ENCODE data around the gene STKLD1.
"Not testable (repeated sequence)": the region's sequence is repeated elsewhere in the genome, so short reads cannot be mapped to it uniquely, and the experiment has no call there.

Gene STKLD1

DNA sequence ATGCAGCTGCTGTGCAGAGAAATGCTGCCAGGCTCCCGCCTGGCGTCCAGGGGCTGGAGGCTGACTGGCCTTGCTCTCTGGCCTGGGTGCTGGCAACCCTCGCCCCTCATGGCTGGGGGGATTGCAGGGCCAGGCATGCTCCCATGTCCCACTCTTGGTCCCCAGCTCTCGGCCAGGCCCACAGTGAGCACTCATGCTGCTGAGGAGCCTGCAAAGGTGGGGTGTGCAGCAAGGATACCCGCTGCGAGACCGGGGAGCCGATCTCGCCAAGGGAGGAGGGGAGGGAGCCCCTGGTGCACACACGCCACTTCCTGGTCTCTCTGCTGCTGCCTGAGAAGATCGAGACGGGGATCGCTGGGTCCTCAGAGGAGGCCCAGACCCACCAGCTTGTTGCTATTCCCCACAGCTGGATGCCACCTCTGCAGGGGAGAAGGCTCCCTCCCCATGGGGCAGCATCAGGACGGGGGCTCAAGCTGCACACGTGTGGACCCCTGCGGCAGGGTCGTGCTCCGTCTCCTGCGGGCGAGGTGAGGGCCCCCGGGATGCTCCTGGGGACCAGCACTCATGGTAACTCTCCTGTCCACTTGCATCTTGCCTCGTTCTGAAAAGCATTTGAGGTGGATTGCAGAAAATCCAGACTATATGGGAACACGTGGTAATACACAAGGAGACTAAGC is 69.3 kb downstream of the STKLD1 start:
- TF ChIP-seq SP1 (IDR thresholded peaks at IDR 0.05) (no peak), SUZ12 (IDR thresholded peaks at IDR 0.05) (no peak), L3MBTL2 (conservative IDR thresholded peaks at IDR 0.05) (no peak), LEF1 (IDR thresholded peaks at IDR 0.05; ENCODE audit: borderline replicate concordance) (no peak), ZNF384 (IDR thresholded peaks at IDR 0.05) (no peak), ARNT (IDR thresholded peaks at IDR 0.05) (no peak), CTBP1 (IDR thresholded peaks at IDR 0.05; ENCODE audit: borderline replicate concordance) (no peak), TARDBP (IDR thresholded peaks at IDR 0.05) (no peak), HDGF (IDR thresholded peaks at IDR 0.05; ENCODE audit: borderline replicate concordance) (no peak), FOXM1 (IDR thresholded peaks at IDR 0.05; ENCODE audit: borderline replicate concordance) (no peak), BHLHE40 (IDR thresholded peaks at IDR 0.05; ENCODE audit: borderline replicate concordance) (no peak), ELF4 (IDR thresholded peaks at IDR 0.05) (no peak), FOXA1 (IDR thresholded peaks at IDR 0.05) (no peak), NFRKB (IDR thresholded peaks at IDR 0.05) (no peak), FOXK2 (IDR thresholded peaks at IDR 0.05) (no peak)
- TF ChIP-seq, protein P1, sequence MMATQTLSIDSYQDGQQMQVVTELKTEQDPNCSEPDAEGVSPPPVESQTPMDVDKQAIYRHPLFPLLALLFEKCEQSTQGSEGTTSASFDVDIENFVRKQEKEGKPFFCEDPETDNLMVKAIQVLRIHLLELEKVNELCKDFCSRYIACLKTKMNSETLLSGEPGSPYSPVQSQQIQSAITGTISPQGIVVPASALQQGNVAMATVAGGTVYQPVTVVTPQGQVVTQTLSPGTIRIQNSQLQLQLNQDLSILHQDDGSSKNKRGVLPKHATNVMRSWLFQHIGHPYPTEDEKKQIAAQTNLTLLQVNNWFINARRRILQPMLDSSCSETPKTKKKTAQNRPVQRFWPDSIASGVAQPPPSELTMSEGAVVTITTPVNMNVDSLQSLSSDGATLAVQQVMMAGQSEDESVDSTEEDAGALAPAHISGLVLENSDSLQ (IDR thresholded peaks at IDR 0.05): no peak
- CTCF ChIA-PET: no interaction called here

DNA sequence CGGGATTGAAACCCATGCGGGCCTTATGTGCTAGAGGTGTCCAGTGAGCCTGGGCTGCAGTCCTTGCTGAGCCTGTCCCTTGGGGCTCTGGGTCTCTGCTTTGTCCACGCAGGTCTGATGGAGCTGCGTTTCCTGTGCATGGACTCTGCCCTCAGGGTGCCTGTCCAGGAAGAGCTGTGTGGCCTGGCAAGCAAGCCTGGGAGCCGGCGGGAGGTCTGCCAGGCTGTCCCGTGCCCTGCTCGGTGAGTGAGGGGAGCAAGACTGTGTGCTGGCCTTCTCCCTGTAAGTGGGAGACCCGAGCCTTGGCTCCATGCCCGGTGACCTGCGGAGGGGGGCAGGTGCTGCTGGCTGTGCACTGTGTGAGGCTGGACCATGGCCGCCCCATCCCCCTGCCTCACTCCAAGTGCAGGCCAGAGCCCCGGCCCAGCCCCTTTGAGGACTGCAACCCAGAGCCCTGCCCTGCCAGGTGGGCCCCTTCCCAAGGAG is 72.4 kb downstream of the STKLD1 start:
- CTCF ChIA-PET: no interaction called here
- TF ChIP-seq ZNF384 (IDR thresholded peaks at IDR 0.05) (no peak), CTBP1 (IDR thresholded peaks at IDR 0.05; ENCODE audit: borderline replicate concordance) (no peak), LEF1 (IDR thresholded peaks at IDR 0.05; ENCODE audit: borderline replicate concordance) (no peak), BHLHE40 (IDR thresholded peaks at IDR 0.05; ENCODE audit: borderline replicate concordance) (no peak), SP1 (IDR thresholded peaks at IDR 0.05) (no peak), HDGF (IDR thresholded peaks at IDR 0.05; ENCODE audit: borderline replicate concordance) (no peak)
- DNase-seq (ENCODE audit: extremely low spot score): no peak
- POLR2A ChIA-PET: no interaction called here

More for the DNA sequence above, 69.3 kb downstream of the STKLD1 start:
- no peak for DNase-seq (ENCODE audit: extremely low spot score)
- POLR2A ChIA-PET: interaction anchor here (1.3 kb wide), 1 partner anchor 14 kb away, joined by 3 read pairs; the partner anchor contains the start of gene CACFD1

DNA sequence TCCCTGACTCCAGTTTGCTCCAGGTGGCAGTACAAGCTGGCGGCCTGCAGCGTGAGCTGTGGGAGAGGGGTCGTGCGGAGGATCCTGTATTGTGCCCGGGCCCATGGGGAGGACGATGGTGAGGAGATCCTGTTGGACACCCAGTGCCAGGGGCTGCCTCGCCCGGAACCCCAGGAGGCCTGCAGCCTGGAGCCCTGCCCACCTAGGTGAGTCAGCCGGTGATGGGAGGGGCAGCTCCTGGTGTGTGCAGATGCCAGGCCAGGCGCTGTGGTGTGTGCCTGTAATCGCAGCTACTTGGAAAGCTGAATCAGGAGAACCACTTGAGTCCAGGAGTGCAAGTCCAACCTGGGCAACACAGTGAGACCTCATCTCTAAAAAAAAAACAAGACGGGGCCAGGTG is 73.6 kb downstream of the STKLD1 start:
- TF ChIP-seq NFRKB (IDR thresholded peaks at IDR 0.05): no peak
- TF ChIP-seq ZNF384 (IDR thresholded peaks at IDR 0.05): no peak
- no peak for TF ChIP-seq FOXM1 (IDR thresholded peaks at IDR 0.05; ENCODE audit: borderline replicate concordance)
- TF ChIP-seq ARNT (IDR thresholded peaks at IDR 0.05): no peak
- TF ChIP-seq L3MBTL2 (conservative IDR thresholded peaks at IDR 0.05): no peak
- no peak for TF ChIP-seq TARDBP (IDR thresholded peaks at IDR 0.05)
- no peak for TF ChIP-seq SUZ12 (IDR thresholded peaks at IDR 0.05)
- TF ChIP-seq ELF4 (IDR thresholded peaks at IDR 0.05): no peak
- TF ChIP-seq SP1 (IDR thresholded peaks at IDR 0.05): no peak
- TF ChIP-seq LEF1 (IDR thresholded peaks at IDR 0.05; ENCODE audit: borderline replicate concordance): no peak
- TF ChIP-seq FOXK2 (IDR thresholded peaks at IDR 0.05): no peak
- TF ChIP-seq FOXA1 (IDR thresholded peaks at IDR 0.05): no peak
- no peak for TF ChIP-seq BHLHE40 (IDR thresholded peaks at IDR 0.05; ENCODE audit: borderline replicate concordance)
- TF ChIP-seq, protein P1 (IDR thresholded peaks at IDR 0.05): no peak
- no peak for TF ChIP-seq HDGF (IDR thresholded peaks at IDR 0.05; ENCODE audit: borderline replicate concordance)
- no peak for TF ChIP-seq CTBP1 (IDR thresholded peaks at IDR 0.05; ENCODE audit: borderline replicate concordance)
- ChIA-PET CTCF (no interaction called here), POLR2A (no interaction called here)
- no peak for DNase-seq (ENCODE audit: extremely low spot score)

DNA sequence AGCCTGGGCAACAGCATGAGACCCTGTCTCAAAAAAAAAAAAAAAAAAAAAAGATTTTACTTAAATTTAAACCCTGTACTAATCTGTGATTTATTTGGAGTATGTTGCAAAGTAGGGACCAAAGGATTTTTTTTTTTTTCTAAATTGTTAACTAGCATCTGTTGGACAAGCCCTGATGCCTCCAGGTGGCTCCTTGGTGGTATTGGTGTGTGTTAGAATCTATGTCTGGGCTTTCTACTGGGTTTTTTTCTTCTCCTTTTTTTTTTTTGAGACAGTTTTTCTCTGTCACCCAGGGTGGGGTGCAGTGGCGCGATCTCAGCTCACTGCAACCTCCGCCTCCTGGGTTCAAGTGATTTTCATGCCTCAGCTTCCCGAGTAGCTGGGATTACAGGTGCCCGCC is 75.7 kb downstream of the STKLD1 start:
- CTCF ChIA-PET; POLR2A ChIA-PET; DNase-seq (ENCODE audit: extremely low spot score): not testable (repeated sequence)

DNA sequence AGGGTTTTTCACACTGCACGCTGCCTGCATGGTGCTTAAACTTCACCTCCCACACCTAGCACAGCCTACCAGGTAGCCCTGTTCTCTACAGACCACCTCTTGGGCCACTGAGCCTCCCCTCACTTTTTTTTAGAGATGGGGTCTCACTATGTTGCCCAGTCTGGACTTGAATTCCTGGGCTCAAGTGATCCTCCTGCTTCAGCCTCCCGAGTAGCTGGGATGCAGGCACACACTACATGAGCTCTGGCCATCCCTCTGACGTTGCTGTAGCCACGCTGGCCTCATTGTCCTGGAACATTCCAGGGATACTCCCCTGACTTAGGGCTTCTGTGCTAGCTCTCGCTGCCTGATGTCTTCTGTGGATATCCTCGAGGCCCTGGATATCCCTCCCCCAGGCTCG is 76.4 kb downstream of the STKLD1 start:
- CTCF ChIA-PET: no interaction called here

DNA sequence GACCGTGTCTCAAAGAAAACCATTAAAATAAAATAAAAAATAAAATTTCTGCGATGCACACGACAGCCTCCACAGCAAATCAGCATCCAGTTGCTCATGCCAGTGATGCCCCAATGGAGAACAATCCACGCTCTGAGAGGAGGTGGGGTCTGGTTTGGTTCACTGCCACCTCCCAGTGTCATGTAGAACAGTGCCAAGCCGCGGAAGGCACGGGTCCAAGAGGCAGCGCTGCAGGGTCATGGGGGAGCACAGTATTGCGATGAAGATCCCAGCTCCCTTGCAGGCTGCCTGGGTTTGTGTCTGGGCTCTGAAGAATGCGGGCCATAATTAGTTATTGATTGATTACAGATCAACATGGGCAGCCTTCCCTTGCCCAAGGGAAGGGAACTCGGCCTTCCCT is 77.5 kb downstream of the STKLD1 start:
- no peak for DNase-seq (ENCODE audit: extremely low spot score)
- ChIA-PET POLR2A (no interaction called here), CTCF (no interaction called here)
- TF ChIP-seq FOXK2 (IDR thresholded peaks at IDR 0.05) (no peak), NFRKB (IDR thresholded peaks at IDR 0.05) (no peak), ELF4 (IDR thresholded peaks at IDR 0.05) (no peak), L3MBTL2 (conservative IDR thresholded peaks at IDR 0.05) (no peak)

More for the DNA sequence above, 76.4 kb downstream of the STKLD1 start:
- DNase-seq (ENCODE audit: extremely low spot score): no peak
- POLR2A ChIA-PET: no interaction called here
- TF ChIP-seq FOXM1 (IDR thresholded peaks at IDR 0.05; ENCODE audit: borderline replicate concordance): no peak
- no peak for TF ChIP-seq ELF4 (IDR thresholded peaks at IDR 0.05)
- TF ChIP-seq TARDBP (IDR thresholded peaks at IDR 0.05): no peak
- TF ChIP-seq BHLHE40 (IDR thresholded peaks at IDR 0.05; ENCODE audit: borderline replicate concordance): no peak
- no peak for TF ChIP-seq HDGF (IDR thresholded peaks at IDR 0.05; ENCODE audit: borderline replicate concordance)
- TF ChIP-seq L3MBTL2 (conservative IDR thresholded peaks at IDR 0.05): no peak
- TF ChIP-seq FOXK2 (IDR thresholded peaks at IDR 0.05): no peak
- TF ChIP-seq FOXA1 (IDR thresholded peaks at IDR 0.05): no peak
- no peak for TF ChIP-seq ZNF384 (IDR thresholded peaks at IDR 0.05)
- TF ChIP-seq ARNT (IDR thresholded peaks at IDR 0.05): no peak
- TF ChIP-seq LEF1 (IDR thresholded peaks at IDR 0.05; ENCODE audit: borderline replicate concordance): no peak

DNA sequence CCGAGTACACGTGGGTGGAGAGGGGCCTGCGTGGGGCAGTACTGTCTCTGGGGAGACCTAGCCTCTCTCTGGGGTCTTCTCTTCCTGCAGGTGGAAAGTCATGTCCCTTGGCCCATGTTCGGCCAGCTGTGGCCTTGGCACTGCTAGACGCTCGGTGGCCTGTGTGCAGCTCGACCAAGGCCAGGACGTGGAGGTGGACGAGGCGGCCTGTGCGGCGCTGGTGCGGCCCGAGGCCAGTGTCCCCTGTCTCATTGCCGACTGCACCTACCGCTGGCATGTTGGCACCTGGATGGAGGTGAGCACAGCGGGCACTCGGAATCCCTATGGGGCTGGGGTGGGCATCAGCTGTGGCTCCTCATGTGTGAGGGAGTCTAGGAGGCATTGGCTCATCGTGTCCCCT is 78.2 kb downstream of the STKLD1 start:
- ChIA-PET CTCF (no interaction called here), POLR2A (no interaction called here)
- TF ChIP-seq, protein P1 (IDR thresholded peaks at IDR 0.05): no peak
- no peak for TF ChIP-seq NFRKB (IDR thresholded peaks at IDR 0.05)
- no peak for TF ChIP-seq ELF4 (IDR thresholded peaks at IDR 0.05)
- TF ChIP-seq CTBP1 (IDR thresholded peaks at IDR 0.05; ENCODE audit: borderline replicate concordance): no peak
- TF ChIP-seq FOXM1 (IDR thresholded peaks at IDR 0.05; ENCODE audit: borderline replicate concordance): no peak
- no peak for TF ChIP-seq ZNF384 (IDR thresholded peaks at IDR 0.05)
- TF ChIP-seq FOXK2 (IDR thresholded peaks at IDR 0.05): no peak
- no peak for TF ChIP-seq L3MBTL2 (conservative IDR thresholded peaks at IDR 0.05)
- no peak for TF ChIP-seq SP1 (IDR thresholded peaks at IDR 0.05)
- TF ChIP-seq TARDBP (IDR thresholded peaks at IDR 0.05): no peak
- TF ChIP-seq HDGF (IDR thresholded peaks at IDR 0.05; ENCODE audit: borderline replicate concordance): no peak
- TF ChIP-seq ARNT (IDR thresholded peaks at IDR 0.05): no peak
- TF ChIP-seq BHLHE40 (IDR thresholded peaks at IDR 0.05; ENCODE audit: borderline replicate concordance): no peak
- no peak for TF ChIP-seq SUZ12 (IDR thresholded peaks at IDR 0.05)
- no peak for TF ChIP-seq LEF1 (IDR thresholded peaks at IDR 0.05; ENCODE audit: borderline replicate concordance)
- TF ChIP-seq FOXA1 (IDR thresholded peaks at IDR 0.05): no peak
- no peak for DNase-seq (ENCODE audit: extremely low spot score)
